ENCODE measurements around the gene SF3B2. TPM values are rescaled to one million over a fixed set of nuclear protein-coding genes. Genes with fewer than 3 reads are reported as not detected.

SF3B2 gene
- total RNA-seq, 1 experiment from 2014 or later: 237 TPM

DNA sequence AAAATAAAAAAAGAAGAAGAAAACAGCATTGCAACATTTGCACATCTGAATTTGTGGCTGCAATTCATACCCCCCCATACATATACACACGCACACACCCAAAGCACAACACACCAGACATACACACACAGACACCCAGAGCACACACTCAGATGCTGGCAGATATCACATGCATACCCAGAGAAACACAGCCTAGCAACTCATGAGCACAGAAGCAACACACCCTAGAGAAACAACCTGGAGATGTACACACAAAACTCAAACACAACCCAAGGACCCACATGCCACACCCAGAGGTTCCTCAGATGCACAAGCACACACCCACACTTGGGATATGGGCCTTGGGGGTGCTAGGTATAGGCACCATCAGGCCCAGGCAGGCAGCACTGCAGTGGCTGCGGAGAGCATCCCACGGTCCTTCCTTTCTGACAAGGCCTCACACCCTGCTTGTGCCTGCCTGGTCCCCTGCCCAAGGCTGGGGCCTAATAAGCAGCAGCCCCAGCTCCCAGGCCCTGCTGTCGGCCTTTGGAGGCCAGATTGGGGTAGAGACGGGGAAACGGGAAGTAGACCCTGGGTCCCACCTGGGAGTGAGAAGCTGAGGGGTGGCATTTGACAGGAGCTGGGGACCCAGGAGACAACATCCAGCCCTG lies 37.2 kb upstream of the SF3B2 start:
- H3K56ac ChIP-seq (ENCODE audit: insufficient read length, low read depth, low read length): no peak overlapping the region
- no peak overlapping the region for H2BK120ac ChIP-seq (ENCODE audit: low read depth, low read length, poor library complexity, severe bottlenecking)
- H2AFZ ChIP-seq (ENCODE audit: low read length): no peak overlapping the region
- Mint-ChIP-seq H3K36me3 (ENCODE audit: insufficient read depth in 1 of 3, low read depth in 3 of 3) (no peaks in the 10 kb centered on the region), H3K9me3 (no peaks in the 10 kb centered on the region), H3K4me1 (peaks cover 0 to 5% of the 10 kb centered on the region in 2 experiments; a peak in 3 of 4 replicates), H3K4me3 (peak overlapping the region in 1 of 2 experiments; percentile 13; a peak in 1 of 5 replicates), H3K27ac (no peak overlapping the region; a peak in 1 of 7 replicates), H3K27me3 (ENCODE audit: low read depth) (no peaks in the 10 kb centered on the region; the same call in 1 of the 2 replicates)
- no peaks in the 10 kb centered on the region for H3K79me2 ChIP-seq (ENCODE audit: insufficient read depth, low read length)
- no peak overlapping the region for H2BK5ac ChIP-seq (ENCODE audit: insufficient read length, low read length)
- no peak for TF ChIP-seq CTCF (conservative IDR thresholded peaks at IDR 0.05)
- H2AK5ac ChIP-seq (ENCODE audit: insufficient read length, low read length): no peak overlapping the region
- H3K23me2 ChIP-seq (ENCODE audit: insufficient read length, low read depth, low read length, poor library complexity, severe bottlenecking): peaks cover 8% of the 10 kb centered on the region
- no peak overlapping the region for H2BK15ac ChIP-seq (ENCODE audit: low read depth, low read length)
- no peaks in the 10 kb centered on the region for H4K20me1 ChIP-seq (ENCODE audit: control insufficient read depth, insufficient read depth, insufficient read length)
- H4K91ac ChIP-seq (ENCODE audit: insufficient read length, low read depth, low read length): no peak overlapping the region
- H2BK12ac ChIP-seq (ENCODE audit: insufficient read length, low read depth, low read length): no peak overlapping the region
- no peak overlapping the region for H3K23ac ChIP-seq (ENCODE audit: insufficient read length, low read depth, low read length)
- no peak overlapping the region for H4K8ac ChIP-seq (replicated peaks; ENCODE audit: insufficient read length, low read depth, low read length)
- H3K18ac ChIP-seq (ENCODE audit: insufficient read length, low read depth, low read length): no peak overlapping the region
- DNase-seq: no peak
- H3K27ac ChIP-seq (ENCODE audit: insufficient read length, low read depth, low read length): no peak overlapping the region
- no peak overlapping the region for H3T11ph ChIP-seq (ENCODE audit: low read length)
- no peak overlapping the region for H3K4ac ChIP-seq (ENCODE audit: low read depth, low read length)
- no peaks in the 10 kb centered on the region for H3K79me1 ChIP-seq (ENCODE audit: insufficient read depth, low read depth, low read length, poor library complexity, severe bottlenecking)
- H3K4me1 ChIP-seq (ENCODE audit: insufficient read depth, low read length): no peaks in the 10 kb centered on the region
- no peak overlapping the region for H4K5ac ChIP-seq (ENCODE audit: insufficient read length, low read depth, low read length)
- WGBS (ENCODE audit: extremely low coverage, insufficient read length, low lambda C conversion rate): no CpG with 5 or more reads among the region's 6 CpGs
- H3K27me3 ChIP-seq (ENCODE audit: insufficient read depth, low read length): peaks cover 4% of the 10 kb centered on the region; the same call in 1 of the 2 replicates
- no peak overlapping the region for H3K9ac ChIP-seq (ENCODE audit: extremely low read depth, insufficient read length, low read length)
- H3K4me2 ChIP-seq (ENCODE audit: insufficient read depth, insufficient read length, low read length): no peak overlapping the region
- H3K14ac ChIP-seq (ENCODE audit: insufficient read depth, low read length): no peak overlapping the region; the same call in 1 of the 2 replicates
- no peak overlapping the region for H2BK20ac ChIP-seq (ENCODE audit: low read depth, low read length, poor library complexity, severe bottlenecking)
- no peaks in the 10 kb centered on the region for H3K9me3 ChIP-seq (ENCODE audit: control insufficient read depth, low read depth, low read length)
